ENCODE data around the gene UBE2J1. TPM values are rescaled to one million over a fixed set of nuclear protein-coding genes. Genes with fewer than 3 reads are reported as not detected.
"Not testable (repeated sequence)": the region's sequence is repeated elsewhere in the genome, so short reads cannot be mapped to it uniquely, and the experiment has no call there.

The UBE2J1 gene, protein sequence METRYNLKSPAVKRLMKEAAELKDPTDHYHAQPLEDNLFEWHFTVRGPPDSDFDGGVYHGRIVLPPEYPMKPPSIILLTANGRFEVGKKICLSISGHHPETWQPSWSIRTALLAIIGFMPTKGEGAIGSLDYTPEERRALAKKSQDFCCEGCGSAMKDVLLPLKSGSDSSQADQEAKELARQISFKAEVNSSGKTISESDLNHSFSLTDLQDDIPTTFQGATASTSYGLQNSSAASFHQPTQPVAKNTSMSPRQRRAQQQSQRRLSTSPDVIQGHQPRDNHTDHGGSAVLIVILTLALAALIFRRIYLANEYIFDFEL
- total RNA-seq (2014; rRNA removed; shearing (Covaris generic)), result 18.6 and 28.8 TPM in 2 replicates

DNA sequence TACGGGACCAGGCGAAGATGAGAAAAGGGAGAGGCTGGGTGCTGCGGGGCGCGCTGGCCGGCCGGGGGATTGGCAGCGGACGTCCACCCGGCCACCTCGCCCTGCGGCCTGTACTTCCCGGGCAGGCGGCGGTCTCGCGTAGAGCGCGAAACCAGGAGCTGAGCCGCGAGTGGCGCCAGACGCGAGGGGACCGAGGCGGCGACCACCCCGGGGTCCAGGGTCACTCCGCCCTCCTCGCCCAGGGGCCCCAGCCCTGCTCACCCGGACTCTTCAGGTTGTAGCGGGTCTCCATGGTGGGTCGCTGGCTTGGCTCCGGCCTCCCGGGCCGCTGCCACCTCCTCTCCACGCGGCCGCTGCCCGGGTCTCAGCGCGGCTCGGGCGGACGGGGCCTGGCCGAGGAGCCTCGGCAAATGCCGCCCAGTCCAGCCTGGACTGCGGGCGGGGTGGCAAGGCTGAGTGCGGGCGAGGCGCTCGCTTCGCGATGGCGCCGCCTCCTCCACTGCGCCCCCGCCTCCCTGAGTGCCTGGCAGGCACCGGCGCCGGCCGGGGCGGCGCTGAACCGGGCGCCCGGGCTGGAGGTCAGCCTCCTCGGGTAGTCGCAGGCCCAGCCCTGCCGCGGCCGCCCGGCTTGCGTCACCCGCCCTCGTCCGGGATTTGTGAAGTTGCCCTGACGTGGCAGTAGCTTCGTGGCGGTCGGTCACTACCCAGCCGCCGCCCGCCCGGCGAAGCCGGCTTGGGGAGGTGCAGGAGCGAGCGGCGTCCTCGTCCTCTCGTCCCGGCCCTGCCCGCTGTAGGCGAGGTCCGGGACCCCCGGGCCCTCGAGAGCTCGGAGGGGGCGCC, at the start of gene UBE2J1:
Gene UBE2J1 (minus strand): TSS at position 445 of the 840 bp plus-strand sequence. CDS start 153 bp downstream, at position 292.
- DNase-seq (ENCODE audit: low read depth), result peak; percentile 85

DNA sequence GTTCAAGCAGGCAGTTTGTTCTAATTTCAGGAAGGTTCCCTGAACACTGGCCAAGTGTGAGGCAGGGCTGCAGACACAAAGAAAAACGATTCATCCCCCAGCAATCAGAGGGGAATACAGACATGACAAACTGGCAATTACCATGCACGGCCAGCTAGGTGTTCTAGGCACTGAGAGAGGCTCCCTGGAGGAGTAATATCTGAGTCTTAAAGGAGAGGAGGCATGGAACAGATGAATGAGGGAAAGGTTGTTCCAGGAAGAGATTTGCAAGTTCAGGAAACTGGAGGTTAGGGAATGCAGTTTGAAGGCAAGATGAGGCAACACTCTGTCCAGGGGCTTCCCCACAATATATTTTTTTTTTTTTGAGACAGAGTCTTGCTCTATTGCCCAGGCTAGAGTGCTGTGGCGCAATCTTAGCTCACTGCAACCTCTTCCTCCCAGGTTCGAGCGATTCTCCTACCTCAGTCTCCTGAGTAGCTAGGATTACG, 48.4 kb upstream of the UBE2J1 start:
- DNase-seq (ENCODE audit: low read depth), result no peak

DNA sequence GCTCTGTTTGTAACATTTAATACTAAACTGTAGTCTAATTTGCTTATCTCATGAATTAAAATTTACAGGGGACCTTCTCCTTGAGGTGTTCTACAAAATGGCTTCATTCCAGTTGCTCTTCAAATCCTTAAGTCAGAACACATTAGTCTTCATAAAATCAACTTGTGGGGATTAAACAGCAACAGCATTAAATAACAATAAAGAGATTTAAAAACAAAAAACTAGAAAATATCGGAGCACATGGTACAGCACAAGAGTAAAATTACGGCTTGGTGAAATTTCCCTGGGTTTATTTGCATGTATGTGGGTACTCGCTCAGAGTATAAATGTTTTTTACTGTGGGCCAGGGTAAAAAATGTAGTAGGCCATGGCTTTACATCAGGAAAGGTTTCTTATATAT, 47.5 kb upstream of the UBE2J1 start:
- no peak for DNase-seq (ENCODE audit: low read depth)

DNA sequence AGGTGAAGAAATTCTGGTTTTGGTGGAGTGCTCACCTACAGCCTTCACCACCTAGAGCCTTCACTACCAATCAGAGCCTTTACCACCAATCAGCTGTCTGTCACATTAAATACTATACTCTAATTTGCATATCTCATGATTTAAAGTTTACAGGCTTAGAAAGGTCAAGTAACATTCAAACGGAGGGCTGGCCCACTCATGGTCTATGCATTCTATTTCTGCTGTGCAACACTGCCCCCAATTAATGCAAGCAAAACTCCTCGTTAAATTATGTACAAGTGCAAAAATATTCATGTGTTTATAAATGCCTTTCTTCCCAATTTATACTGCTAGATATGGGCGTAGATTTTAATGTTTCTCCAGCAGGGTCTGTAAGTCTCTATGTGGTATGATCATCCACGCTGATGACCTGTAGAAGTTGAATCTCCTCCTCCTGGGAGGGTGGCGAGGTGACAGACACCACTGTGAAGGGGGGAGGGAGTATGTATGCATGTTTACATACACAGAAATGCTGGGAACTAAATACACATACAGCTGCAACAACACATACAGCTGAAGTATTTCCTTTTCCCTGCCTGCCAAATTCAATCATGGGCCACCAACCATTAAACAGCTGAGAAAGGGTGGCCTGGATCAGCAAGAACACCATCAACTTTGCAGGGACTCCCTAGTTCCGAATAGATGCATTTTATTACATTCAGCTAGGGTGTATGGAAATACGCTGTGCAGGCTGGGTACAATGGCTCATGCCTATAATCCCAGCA, 46.4 kb upstream of the UBE2J1 start:
- no peak for DNase-seq (ENCODE audit: low read depth)

DNA sequence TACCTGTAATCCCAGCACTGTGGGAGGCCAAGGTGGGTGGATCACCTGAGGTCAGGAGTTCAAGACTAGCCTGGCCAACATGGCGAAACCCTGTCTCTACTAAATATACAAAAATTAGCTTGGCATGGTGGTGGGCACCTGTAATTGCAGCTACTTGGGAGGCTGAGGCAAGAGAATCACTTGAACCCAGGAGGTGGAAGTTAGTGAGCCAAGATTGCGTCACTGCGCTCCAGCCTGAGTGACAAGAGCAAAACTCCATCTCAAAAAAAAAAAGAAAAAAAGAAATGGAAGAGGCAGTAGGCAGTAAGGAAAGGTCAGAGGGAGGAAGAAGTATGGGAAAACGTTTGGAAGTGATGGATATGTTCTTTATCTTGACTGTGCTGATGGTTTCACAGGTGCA, 45.4 kb upstream of the UBE2J1 start:
- DNase-seq (ENCODE audit: low read depth), result not testable (repeated sequence)

DNA sequence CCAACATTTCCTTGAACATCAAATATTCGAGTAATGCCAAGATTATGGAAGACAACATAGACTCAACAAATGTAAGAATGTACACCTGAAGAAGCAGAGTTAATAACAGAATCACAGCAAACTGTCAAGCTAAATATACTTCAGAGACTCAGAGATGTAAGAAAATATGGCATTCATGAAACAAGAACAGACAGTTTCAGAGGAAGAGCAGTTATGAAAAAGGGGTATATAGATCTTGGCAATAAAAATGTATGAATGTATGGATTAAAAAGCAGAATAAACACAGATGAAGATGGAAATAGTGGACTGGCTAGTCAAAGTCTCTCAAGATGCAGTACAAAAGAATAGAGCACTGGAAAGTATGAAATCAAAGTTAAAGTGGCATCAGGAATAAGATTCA, 41.1 kb upstream of the UBE2J1 start:
- DNase-seq (ENCODE audit: low read depth), result no peak

DNA sequence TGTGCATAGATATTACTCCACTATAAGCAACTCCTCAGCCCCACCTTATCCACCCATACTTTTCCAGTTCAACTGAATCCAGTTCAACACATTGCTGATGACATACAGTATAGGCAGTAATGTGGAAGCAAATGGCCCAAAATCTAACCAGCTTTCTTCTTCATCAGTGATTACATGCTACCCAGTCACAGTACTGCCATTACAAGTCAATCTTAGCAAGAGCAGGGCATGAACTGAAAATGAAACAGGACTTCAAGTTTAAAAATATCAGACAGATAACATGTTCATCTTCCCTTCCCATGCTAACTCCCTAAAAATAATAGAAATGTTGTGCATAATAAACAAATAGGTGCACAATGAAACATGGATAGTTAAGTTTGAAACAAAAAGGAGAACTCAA, 40.3 kb upstream of the UBE2J1 start:
- no peak for DNase-seq (ENCODE audit: low read depth)

DNA sequence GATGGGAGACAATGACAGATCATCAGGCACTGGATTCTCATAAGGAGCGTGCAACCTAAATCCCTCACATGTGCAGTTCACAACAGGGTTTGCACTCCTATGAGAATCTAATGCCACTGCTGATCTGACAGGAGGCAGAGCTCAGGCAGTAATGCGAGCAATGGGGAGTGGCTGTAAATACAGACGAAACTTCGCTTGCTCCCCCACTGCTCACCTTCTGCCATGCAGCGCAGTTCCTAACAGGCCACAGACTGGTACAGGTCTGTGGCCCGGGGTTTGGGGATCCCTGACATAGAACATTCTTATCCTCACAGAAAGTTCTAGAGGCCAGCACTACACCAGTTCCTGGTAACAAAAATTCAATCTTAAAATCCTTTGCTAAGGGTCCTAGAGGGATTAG, 36.3 kb upstream of the UBE2J1 start:
- no peak for DNase-seq (ENCODE audit: low read depth)

DNA sequence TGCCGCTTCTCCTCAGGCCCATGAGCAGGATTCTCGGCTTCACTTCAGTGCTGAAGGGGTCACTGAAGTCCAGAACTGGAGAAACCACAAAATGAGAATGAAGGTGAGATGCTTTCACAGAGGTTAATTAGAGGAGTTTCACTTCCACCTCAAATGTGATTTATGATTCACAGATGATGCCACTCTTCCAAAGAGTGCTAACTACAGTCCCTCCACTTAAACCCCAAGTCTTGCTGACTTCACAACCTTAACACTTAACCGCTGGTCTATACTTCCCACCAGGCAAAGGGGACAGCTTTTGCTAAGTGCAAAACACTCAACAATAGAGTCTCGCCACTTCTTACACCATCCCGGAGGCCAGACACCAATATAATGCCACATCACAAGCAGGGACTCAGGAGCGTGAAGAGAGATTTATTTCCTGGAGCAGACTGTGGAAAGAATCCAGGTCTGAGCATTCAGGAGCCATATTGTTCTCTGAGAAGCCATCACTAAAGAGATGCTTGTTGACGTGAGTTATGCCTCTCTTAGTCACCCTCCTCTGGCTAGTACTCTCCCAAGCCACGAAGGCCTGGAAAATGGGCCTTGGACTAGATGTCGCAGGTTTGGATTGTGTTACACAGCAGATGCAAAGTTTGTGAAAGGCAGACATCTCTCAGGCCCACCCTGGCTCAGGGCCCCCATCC, 35.1 kb upstream of the UBE2J1 start:
- no peak for DNase-seq (ENCODE audit: low read depth)

DNA sequence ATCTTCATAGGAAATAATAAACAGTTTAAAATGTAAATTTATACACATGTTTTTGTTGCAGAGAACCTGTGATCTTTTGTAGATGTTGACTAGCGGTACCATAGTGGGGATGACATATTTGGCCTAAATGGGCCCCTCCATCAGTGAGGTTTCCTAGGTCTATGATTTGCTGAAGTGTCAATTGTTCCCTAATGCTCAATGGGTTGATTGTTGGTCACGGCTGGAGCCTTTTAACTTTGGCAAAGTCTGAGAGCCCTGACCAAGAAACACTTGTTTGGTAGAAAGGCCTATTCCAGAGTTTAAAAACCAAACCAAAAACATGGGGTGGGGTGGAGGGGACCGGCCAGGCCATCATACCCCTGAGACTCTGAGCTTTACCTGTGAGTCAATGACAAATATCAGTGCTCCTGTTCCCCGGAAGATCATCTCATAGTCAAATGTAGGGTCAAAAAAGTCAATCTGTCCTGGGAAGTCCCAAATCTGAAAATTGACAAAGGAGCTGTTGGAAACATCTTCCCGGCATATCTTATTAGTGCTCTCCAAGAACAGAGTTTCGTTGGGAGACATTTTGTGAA, 34.5 kb upstream of the UBE2J1 start:
- no peak for DNase-seq (ENCODE audit: low read depth)

DNA sequence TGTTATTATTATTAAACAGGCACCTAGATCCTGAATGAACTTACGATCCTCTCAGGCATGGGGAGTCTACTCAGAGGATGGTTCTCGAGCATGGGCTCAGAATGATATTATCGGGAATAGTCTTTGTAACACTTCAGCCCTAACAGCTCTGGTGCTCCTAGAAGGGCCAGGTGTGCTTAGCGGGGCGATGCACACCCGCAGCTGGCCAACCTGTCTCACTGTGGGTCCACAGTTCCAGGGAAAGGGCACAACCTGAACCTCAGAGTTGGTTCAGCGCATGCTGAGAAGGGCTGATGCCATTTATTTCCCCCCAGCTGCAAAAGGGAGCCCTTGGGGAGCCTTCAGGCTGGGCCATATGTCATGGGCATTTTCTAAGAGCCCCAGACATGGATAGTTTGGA, 33.3 kb upstream of the UBE2J1 start:
- no peak for DNase-seq (ENCODE audit: low read depth)

DNA sequence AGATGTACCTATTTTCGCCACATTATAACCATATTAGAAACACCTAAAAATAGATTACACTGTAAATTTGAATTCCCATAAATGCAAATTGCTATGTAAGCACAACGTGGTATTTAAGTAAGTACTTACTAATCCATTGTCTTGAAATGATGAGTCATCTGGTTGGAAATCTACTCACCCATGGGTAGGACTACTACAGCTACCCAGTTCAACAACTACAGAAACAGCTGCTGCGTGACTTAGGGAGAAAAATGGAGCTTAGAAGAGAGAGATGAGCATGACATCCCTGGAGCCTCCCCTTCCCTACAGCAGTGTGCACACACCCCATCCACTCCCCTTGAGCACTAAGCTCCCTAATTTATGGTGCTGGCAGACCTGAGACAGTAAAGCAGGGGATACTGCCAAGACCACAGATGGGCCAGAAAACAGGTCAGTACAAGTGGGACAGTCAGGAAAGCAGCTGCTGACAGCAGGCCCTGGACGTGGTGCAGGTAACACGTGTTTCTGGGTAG, 32.7 kb upstream of the UBE2J1 start:
- peak; percentile 52 for DNase-seq (ENCODE audit: low read depth)

DNA sequence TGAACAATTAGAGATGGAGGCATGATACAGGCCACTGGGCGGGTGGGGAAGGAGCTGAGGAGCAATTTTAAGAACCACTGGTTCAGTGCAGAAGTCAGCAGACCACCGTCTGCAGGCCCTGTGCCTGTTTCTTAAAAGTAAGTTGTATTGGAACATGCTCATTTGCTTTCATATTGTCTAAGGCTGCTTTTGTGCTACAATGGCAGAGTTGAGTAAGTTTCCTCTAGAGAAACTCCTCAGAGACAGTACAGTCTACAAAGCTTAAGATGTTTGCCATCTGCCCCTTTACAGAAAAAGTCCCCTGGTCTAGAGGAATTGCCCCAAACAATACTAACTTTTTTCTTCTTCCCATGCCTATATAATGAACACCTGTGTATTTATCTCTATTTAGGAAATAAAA, 28.5 kb upstream of the UBE2J1 start:
- no peak for DNase-seq (ENCODE audit: low read depth)

DNA sequence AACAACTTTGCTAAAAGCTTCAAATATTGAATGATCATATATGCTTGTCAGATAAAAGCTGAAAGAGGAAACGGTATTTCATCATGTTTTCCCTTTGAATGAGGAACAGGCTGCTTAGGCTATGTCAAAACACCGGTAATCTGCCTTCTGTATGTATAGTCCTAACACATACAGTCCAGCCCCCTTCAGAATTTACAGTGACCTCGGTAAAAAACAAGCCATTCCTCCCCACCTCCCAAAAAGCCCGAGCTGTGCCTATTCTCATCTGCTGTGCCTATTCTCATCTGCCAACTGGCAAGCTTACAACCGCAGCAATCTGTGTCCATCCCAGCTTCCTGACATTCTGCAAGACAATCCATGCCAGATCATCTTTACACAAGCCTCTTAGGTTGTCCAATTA, 26.8 kb upstream of the UBE2J1 start:
- no peak for DNase-seq (ENCODE audit: low read depth)

DNA sequence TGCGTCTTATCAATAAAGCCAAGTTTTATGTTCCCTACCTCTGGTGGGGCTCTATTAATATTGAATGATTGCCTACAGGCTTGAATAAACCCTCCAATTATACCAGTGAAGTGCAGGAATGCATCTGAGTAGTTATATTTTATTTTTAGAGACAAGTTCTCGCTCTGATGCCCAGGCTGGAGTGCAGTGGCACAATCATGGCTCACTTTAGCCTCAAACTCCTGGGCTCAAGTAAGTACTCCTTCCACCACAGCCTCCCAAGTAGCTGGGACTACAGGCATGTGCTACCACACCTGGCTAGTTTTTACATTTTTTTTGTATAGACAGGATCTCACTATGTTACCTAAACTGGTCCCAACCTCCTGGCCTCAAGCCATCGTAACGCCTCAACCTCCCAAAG, 26.1 kb upstream of the UBE2J1 start:
- no peak for DNase-seq (ENCODE audit: low read depth)

DNA sequence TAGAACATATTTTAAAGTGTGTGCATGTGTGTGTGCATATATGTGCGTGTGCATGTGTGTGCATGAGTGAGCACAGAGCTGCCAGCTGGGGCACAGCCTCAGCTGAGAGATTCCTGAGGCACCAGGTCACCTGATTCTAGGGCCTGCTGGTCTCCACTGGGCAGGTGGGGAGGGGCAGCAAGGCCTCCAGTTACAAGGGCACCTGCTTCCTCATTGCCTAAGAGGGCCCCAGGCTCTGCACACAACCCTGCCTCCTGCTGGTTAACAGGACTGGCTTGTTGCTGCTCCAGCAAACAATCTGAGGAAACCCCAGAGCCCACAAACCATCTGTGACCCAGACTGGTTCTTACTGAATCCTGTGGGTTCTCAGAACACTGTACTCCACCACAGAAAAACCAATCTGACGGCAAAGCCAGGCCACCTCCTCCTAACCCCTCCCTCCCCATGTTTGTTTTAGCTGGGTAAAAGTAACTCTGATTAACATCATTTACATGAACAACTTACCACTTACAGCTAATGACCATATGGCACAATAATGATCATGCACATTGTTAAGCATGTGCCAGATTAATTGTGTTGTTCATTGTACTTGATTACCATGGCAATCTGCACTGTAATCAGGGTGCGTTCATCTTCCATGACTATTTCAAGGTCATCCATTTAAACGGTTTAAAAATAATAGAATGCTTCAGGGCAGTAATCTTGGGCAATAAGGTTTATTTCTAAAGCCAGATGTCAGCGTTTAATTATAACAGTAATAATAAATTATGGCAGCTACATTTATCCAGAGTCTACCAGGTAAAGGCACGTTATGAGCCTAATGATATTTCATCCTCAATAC, 23.1 kb upstream of the UBE2J1 start:
- peak; percentile 13 for DNase-seq (ENCODE audit: low read depth)

DNA sequence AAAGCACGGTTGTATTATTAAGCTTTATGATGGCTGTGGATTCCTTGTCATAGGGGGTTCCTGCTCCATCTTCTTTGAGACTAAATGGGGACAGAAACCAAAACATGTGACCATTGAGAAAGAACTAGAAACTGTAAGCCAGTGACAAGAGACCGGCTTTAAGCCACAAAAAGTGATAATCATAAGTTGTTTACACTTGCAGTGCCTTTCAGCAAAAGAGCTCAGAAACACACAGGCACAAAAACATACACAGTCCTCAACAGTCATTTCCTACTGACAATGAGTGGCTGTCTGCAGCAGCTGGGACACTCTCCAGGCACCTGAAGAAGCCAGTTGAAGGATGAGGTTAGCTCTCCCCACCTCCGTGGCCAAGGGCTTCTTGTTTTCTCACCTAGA, 20.0 kb upstream of the UBE2J1 start:
- DNase-seq (ENCODE audit: low read depth), result no peak

DNA sequence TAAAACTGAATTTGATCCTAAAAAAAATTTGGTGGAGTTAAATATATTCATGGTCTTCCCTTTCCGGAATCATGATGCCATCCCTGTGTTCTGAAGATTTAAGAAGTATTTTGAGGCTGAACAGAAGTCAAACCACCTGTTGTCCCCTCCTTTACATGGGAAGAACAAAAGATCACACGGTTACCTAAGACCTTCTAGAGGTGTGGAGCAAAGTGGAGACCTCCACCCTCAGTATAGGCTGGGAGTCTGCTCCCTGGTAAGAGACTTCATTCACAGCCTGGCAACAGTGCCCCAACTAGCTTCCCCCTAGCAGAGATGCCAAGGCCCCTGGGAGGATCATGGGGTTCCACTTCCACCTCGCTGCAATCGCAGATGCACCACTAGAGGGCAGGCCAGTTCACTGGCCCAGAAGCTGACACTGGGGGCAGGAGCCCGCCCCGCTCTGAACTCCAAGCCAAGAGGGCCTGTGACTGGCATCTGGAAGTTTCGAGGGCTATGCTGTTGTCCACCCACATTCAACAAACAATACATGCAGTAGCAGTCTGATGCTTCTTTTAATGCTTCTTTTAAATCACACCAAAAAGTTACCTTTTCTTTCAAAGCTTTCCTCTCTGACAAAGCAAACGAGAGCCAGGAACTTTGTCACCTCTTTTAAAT, 19.5 kb upstream of the UBE2J1 start:
- peak; percentile 40 for DNase-seq (ENCODE audit: low read depth)

DNA sequence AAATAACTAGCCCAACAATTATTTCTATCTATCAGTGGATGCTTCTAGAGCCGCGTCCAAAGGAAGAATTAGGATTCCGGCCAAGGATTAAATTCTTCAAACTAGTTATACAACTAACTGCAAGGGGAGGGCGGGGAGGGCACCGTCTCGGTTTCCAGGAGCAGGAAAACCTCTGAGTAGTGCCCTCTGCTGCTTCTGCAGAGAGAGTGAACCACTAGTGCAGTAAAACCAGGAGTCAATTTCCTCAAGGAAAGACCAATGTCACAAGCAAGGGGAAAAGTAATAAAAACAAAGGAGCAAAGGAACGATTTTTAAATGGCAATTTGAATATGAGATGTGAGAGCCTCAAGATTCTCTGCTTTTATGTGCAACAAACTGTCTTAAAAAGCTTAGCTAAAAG, 16.5 kb upstream of the UBE2J1 start:
- DNase-seq (ENCODE audit: low read depth), result peak; percentile 44

DNA sequence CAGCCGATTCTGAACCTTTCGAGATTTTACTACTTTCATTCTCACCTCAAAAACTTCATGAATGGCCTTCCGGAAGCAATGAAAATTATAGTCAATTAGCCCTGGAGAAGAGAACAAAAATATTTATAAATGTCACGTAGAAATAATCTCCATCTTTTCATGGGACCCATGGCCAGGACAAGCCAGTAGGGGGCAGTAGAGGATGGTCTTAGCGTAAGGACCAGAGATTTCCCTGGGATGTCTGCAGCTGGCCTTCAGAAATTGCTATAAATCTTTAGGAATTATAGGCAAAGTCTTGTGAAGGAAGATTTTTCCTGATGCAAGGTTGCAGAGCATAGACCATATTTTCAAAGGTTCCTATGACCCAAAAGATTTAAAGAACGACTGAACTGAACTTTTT, 15.6 kb upstream of the UBE2J1 start:
- peak; percentile 30 for DNase-seq (ENCODE audit: low read depth)
